Measurements from ENCODE around the gene PHKB.

The PHKB gene

GRCh38 chr16:47657032-47657431, 195.9 kb downstream of the PHKB start:
- no peak for TF ChIP-seq CTCF (IDR thresholded peaks at IDR 0.05; ENCODE audit: low read depth, low read length, missing control alignments)
- in situ Hi-C loops (cut with HindIII; ENCODE audit: low pct_ligation_motif_present, low sequenced_read_pairs) = no loop called here

GRCh38 chr16:47657977-47658376, 196.8 kb downstream of the PHKB start:
- no peak overlapping the region for H3K27ac ChIP-seq
- no peak for DNase-seq
- peaks cover 5% of the 10 kb centered on the region for H3K36me3 ChIP-seq (replicated peaks)
- no peak for TF ChIP-seq CTCF (IDR thresholded peaks at IDR 0.05; ENCODE audit: low read depth, low read length, missing control alignments)
- no peaks in the 10 kb centered on the region for H3K27me3 ChIP-seq (replicated peaks)
- in situ Hi-C loops (cut with HindIII; ENCODE audit: low pct_ligation_motif_present, low sequenced_read_pairs) = no loop called here
- no peak overlapping the region for H3K4me3 ChIP-seq (ENCODE audit: low read depth, low read length)

More at GRCh38 chr16:47657032-47657431, 195.9 kb downstream of the PHKB start:
- Histone ChIP-seq H3K4me3 (ENCODE audit: low read depth, low read length) (no peak overlapping the region), H3K27ac (no peak overlapping the region), H3K36me3 (replicated peaks) (peaks cover 5% of the 10 kb centered on the region), H3K27me3 (replicated peaks) (no peaks in the 10 kb centered on the region)
- no peak for DNase-seq

- Histone ChIP-seq H3K36me3 (replicated peaks) (peaks cover 5% of the 10 kb centered on the region), H3K4me3 (ENCODE audit: low read depth, low read length) (no peak overlapping the region), H3K27ac (no peak overlapping the region), H3K27me3 (replicated peaks) (no peaks in the 10 kb centered on the region)
- peak; percentile 18 for TF ChIP-seq CTCF (IDR thresholded peaks at IDR 0.05; ENCODE audit: low read depth, low read length, missing control alignments)
- in situ Hi-C loops (cut with HindIII; ENCODE audit: low pct_ligation_motif_present, low sequenced_read_pairs) = no loop called here
- no peak for DNase-seq
Measured at GRCh38 chr16:47660540-47660939, 199.4 kb downstream of the PHKB start.

- Histone ChIP-seq H3K27me3 (replicated peaks) (no peaks in the 10 kb centered on the region), H3K4me3 (ENCODE audit: low read depth, low read length) (no peak overlapping the region), H3K27ac (no peak overlapping the region), H3K36me3 (replicated peaks) (peaks cover 10% of the 10 kb centered on the region)
- TF ChIP-seq CTCF (IDR thresholded peaks at IDR 0.05; ENCODE audit: low read depth, low read length, missing control alignments) = no peak
- in situ Hi-C loops (cut with HindIII; ENCODE audit: low pct_ligation_motif_present, low sequenced_read_pairs) = no loop called here
- DNase-seq = no peak
Measured at GRCh38 chr16:47664653-47665325, 203.7 kb downstream of the PHKB start.

GRCh38 chr16:47666434-47666833, 205.3 kb downstream of the PHKB start:
- Histone ChIP-seq H3K27me3 (replicated peaks) (no peaks in the 10 kb centered on the region), H3K4me3 (ENCODE audit: low read depth, low read length) (no peak overlapping the region), H3K36me3 (replicated peaks) (peaks cover 4% of the 10 kb centered on the region), H3K27ac (no peak overlapping the region)
- no peak for DNase-seq
- in situ Hi-C loops (cut with HindIII; ENCODE audit: low pct_ligation_motif_present, low sequenced_read_pairs) = no loop called here
- no peak for TF ChIP-seq CTCF (IDR thresholded peaks at IDR 0.05; ENCODE audit: low read depth, low read length, missing control alignments)

- no peaks in the 10 kb centered on the region for H3K27me3 ChIP-seq (replicated peaks)
- H3K36me3 ChIP-seq (replicated peaks) = peaks cover 4% of the 10 kb centered on the region
- in situ Hi-C loops (cut with HindIII; ENCODE audit: low pct_ligation_motif_present, low sequenced_read_pairs) = no loop called here
- no peak overlapping the region for H3K27ac ChIP-seq
- no peak overlapping the region for H3K4me3 ChIP-seq (ENCODE audit: low read depth, low read length)
- DNase-seq = no peak
- no peak for TF ChIP-seq CTCF (IDR thresholded peaks at IDR 0.05; ENCODE audit: low read depth, low read length, missing control alignments)
Measured at GRCh38 chr16:47667956-47668355, 206.8 kb downstream of the PHKB start.

Measured in brain microvascular endothelial cell (primary cell).